Measurements from ENCODE around the gene RAB18. TPM values are rescaled to one million over a fixed set of nuclear protein-coding genes. Genes with fewer than 3 reads are reported as not detected.
"Not testable (repeated sequence)": the region's sequence is repeated elsewhere in the genome, so short reads cannot be mapped to it uniquely, and the experiment has no call there.

The RAB18 gene
- total and polyA plus RNA-seq, 7 donors, result 37.5 to 83.7 (median 53.2) TPM

- no peaks in the 10 kb centered on the region for H3K4me1 ChIP-seq
- intact Hi-C loops (cut with DNase I), result no loop called here
- WGBS, 2 donors, result 97 to 100% methylated on average over 1 of the region's 1 CpG
Observed at GRCh38 chr10:27461312-27461711, 42.8 kb upstream of the RAB18 start.

GRCh38 chr10:27463961-27464360 lies 40.1 kb upstream of the RAB18 start:
- Histone ChIP-seq H3K36me3 (no peaks in the 10 kb centered on the region), H3K4me3 (no peak overlapping the region), H3K4me1 (no peaks in the 10 kb centered on the region), H3K27me3 (no peaks in the 10 kb centered on the region), H3K27ac (no peak overlapping the region), H3K9me3 (no peaks in the 10 kb centered on the region)
- intact Hi-C loops (cut with DNase I), result no loop called here
- WGBS, 2 donors, result 43 to 45% methylated on average over 2 of the region's 2 CpGs
- TF ChIP-seq EP300 (IDR thresholded peaks at IDR 0.05) (no peak), POLR2A (IDR thresholded peaks at IDR 0.05) (no peak), CTCF (IDR thresholded peaks at IDR 0.05) (no peak), POLR2AphosphoS5 (IDR thresholded peaks at IDR 0.05) (no peak)
- DNase-seq, result no peak

More at GRCh38 chr10:27461312-27461711, 42.8 kb upstream of the RAB18 start:
- H3K27ac ChIP-seq, result no peak overlapping the region
- TF ChIP-seq EP300 (IDR thresholded peaks at IDR 0.05), result no peak
- TF ChIP-seq CTCF (IDR thresholded peaks at IDR 0.05), result no peak
- TF ChIP-seq POLR2AphosphoS5 (IDR thresholded peaks at IDR 0.05), result no peak
- TF ChIP-seq POLR2A (IDR thresholded peaks at IDR 0.05), result no peak
- no peaks in the 10 kb centered on the region for H3K9me3 ChIP-seq
- DNase-seq, result no peak
- no peaks in the 10 kb centered on the region for H3K27me3 ChIP-seq
- no peaks in the 10 kb centered on the region for H3K36me3 ChIP-seq
- H3K4me3 ChIP-seq, result no peak overlapping the region

GRCh38 chr10:27464993-27465392 lies 39.1 kb upstream of the RAB18 start:
- H3K27me3 ChIP-seq, result no peaks in the 10 kb centered on the region
- intact Hi-C loops (cut with DNase I), result no loop called here
- no peaks in the 10 kb centered on the region for H3K9me3 ChIP-seq
- no peak overlapping the region for H3K27ac ChIP-seq
- no peaks in the 10 kb centered on the region for H3K4me1 ChIP-seq
- no peak for DNase-seq
- 45 to 69% methylated on average over 3 of the region's 3 CpGs for WGBS, 2 donors
- TF ChIP-seq EP300 (IDR thresholded peaks at IDR 0.05) (no peak), POLR2AphosphoS5 (IDR thresholded peaks at IDR 0.05) (no peak), CTCF (IDR thresholded peaks at IDR 0.05) (no peak), POLR2A (IDR thresholded peaks at IDR 0.05) (no peak)
- H3K36me3 ChIP-seq, result no peaks in the 10 kb centered on the region
- no peak overlapping the region for H3K4me3 ChIP-seq

- H3K9me3 ChIP-seq; H3K36me3 ChIP-seq; H3K27ac ChIP-seq; H3K4me1 ChIP-seq; intact Hi-C loops (cut with DNase I); DNase-seq; H3K4me3 ChIP-seq; H3K27me3 ChIP-seq: not testable (repeated sequence)
- WGBS, 2 donors, result 78 to 83% methylated on average over 8 of the region's 9 CpGs
Observed at GRCh38 chr10:27465596-27465995, 38.5 kb upstream of the RAB18 start.

GRCh38 chr10:27470885-27471284 lies 33.2 kb upstream of the RAB18 start:
- Histone ChIP-seq H3K4me3 (no peak overlapping the region), H3K9me3 (no peaks in the 10 kb centered on the region), H3K27me3 (no peaks in the 10 kb centered on the region), H3K4me1 (peaks cover 0 to 42% (median 22%) of the 10 kb centered on the region in 4 donors), H3K27ac (peak overlapping the region in 3 of 4 donors; percentile 56 to 65 (median 65)), H3K36me3 (no peaks in the 10 kb centered on the region)
- no peak for DNase-seq
- intact Hi-C loops (cut with DNase I), result no loop called here
- TF ChIP-seq POLR2AphosphoS5 (IDR thresholded peaks at IDR 0.05) (no peak), EP300 (IDR thresholded peaks at IDR 0.05) (no peak), CTCF (IDR thresholded peaks at IDR 0.05) (no peak), POLR2A (IDR thresholded peaks at IDR 0.05) (no peak)
- WGBS, 2 donors, result 49 to 75% methylated on average over 5 of the region's 5 CpGs
